Measurements from ENCODE around the gene GNPTG.

GRCh38 chr16:1349351-1349750 is 2.4 kb upstream of the GNPTG start:
- TF ChIP-seq CTCF (IDR thresholded peaks at IDR 0.05 in 4 of 5, conservative IDR thresholded peaks at IDR 0.05 in 1 of 5) = no peak
- TF ChIP-seq POLR2A (IDR thresholded peaks at IDR 0.05) = no peak

Data from gastrocnemius medialis (tissue), 4 donors.